Neural progenitor cell (in vitro differentiated cells): ENCODE data around the gene GCNA. TPM values are rescaled to one million over a fixed set of nuclear protein-coding genes. Genes with fewer than 3 reads are reported as not detected.

Experiments
- DNase-seq: peaks from one replicate; pipeline ENCODE4 v3.0.0-alpha.2; 2016; ENCODE audit warnings: low spot score
- H2AFZ ChIP-seq: fragments of 200-600 bp; sonication (generic); replicated peaks from 2 replicates; pipeline ENCODE4 v1.6.1; 2016; ENCODE audit warnings: antibody characterized with exemption
- H3F3A ChIP-seq: fragments of 200-600 bp; sonication (generic); 2 replicates; pipeline ENCODE4 v1.6.1; 2016; ENCODE audit warnings: antibody characterized with exemption, low read depth
- H3K27ac ChIP-seq: fragments of 200-600 bp; sonication (generic); 2 replicates; pipeline ENCODE4 v1.5.1; 2016; ENCODE audit warnings: mild to moderate bottlenecking
- H3K27me3 ChIP-seq: fragments of 200-600 bp; sonication (generic); 2 replicates; pipeline ENCODE4 v1.6.1; 2016; ENCODE audit warnings: mild to moderate bottlenecking, moderate library complexity
- H3K36me3 ChIP-seq: fragments of 200-600 bp; sonication (generic); 2 replicates; pipeline ENCODE4 v1.5.1; 2016
- H3K4me1 ChIP-seq: fragments of 200-600 bp; sonication (generic); 2 replicates; pipeline ENCODE4 v1.6.1; 2016; ENCODE audit warnings: mixed run types
- H3K4me2 ChIP-seq: fragments of 200-600 bp; sonication (generic); 2 replicates; pipeline ENCODE4 v1.6.1; 2016
- H3K4me3 ChIP-seq: fragments of 200-600 bp; sonication (generic); 2 replicates; pipeline ENCODE4 v1.5.1; 2016
- H3K79me2 ChIP-seq: fragments of 200-600 bp; sonication (generic); 2 replicates; pipeline ENCODE4 v1.6.1; 2016; ENCODE audit warnings: low read depth
- H3K9ac ChIP-seq: fragments of 200-600 bp; sonication (generic); 2 replicates; pipeline ENCODE4 v1.6.1; 2016
- H3K9me3 ChIP-seq: fragments of 200-600 bp; sonication (generic); 2 replicates; pipeline ENCODE4 v1.5.1; 2016; ENCODE audit warnings: low read depth
- H4K20me1 ChIP-seq: fragments of 200-600 bp; sonication (generic); 2 replicates; pipeline ENCODE4 v1.6.1; 2016; ENCODE audit warnings: low read depth
- H3K27ac Mint-ChIP-seq: 3 replicates; pipeline ENCODE4 v1.8.0; 2021; ENCODE audit warnings: mixed read lengths
- H3K27me3 Mint-ChIP-seq: 2 replicates; pipeline ENCODE4 v1.8.0; 2022; ENCODE audit warnings: low read depth, mild to moderate bottlenecking, inconsistent platforms, moderate library complexity, mixed read lengths; ENCODE audit not compliant: insufficient read depth
- H3K36me3 Mint-ChIP-seq: 3 replicates; pipeline ENCODE4 v1.8.0; 2021; ENCODE audit warnings: mixed read lengths
- H3K4me1 Mint-ChIP-seq: 3 replicates; pipeline ENCODE4 v1.8.0; 2021; ENCODE audit warnings: mixed read lengths
- H3K4me3 Mint-ChIP-seq: 3 replicates; pipeline ENCODE4 v1.8.0; 2021; ENCODE audit warnings: mild to moderate bottlenecking, moderate library complexity, mixed read lengths
- H3K9me3 Mint-ChIP-seq: 3 replicates; pipeline ENCODE4 v1.8.0; 2020; ENCODE audit warnings: mixed read lengths
- EZH2 ChIP-seq: fragments of 200-600 bp; sonication (generic); IDR thresholded peaks from 2 replicates; pipeline ENCODE4 v1.6.1; 2017; ENCODE audit warnings: antibody characterized with exemption, mild to moderate bottlenecking, moderate library complexity
- EZH2phosphoT487 ChIP-seq: fragments of 200-600 bp; sonication (generic); IDR thresholded peaks from 2 replicates; pipeline ENCODE4 v1.6.1; 2017; ENCODE audit warnings: antibody characterized with exemption
- total RNA-seq: library from RNA; depleted of rRNA; stranded (reverse); fragments of >200 nt; gene quantifications from 2 replicates; pipeline ENCODE4 v1.2.3, GENCODE V29; 2015; ENCODE audit warnings: low replicate concordance
- TF ChIP-seq, protein P1 (sequence below): fragments of 200-600 bp; sonication (generic); IDR thresholded peaks from 2 replicates; pipeline ENCODE4 v1.5.1; 2017; ENCODE audit warnings: antibody characterized with exemption, mild to moderate bottlenecking

GCNA gene
- total RNA-seq, 1 donor from 2014 or later = 0.97 TPM

DNA sequence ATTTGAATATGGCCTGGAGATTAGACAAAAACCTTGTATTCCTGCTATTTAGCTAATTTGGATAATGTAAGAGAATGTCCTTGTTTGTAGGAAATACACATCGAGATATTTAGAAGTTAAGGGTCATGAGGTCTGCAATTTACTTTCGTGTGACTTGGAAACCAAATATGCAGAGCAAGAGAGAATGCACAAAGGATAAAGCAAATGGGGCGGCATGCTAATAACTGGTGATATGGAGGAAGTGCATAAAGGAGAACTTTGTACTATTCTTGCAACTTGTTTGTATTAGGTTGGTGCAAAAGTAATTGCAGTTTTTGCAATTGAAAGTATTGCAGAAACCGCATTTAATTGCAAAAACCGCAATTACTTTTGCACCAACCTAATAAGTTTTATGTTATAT is 47.2 kb downstream of the GCNA start:
- H3K9me3 ChIP-seq = no peaks in the 10 kb centered on the region
- no peak overlapping the region for H3K4me2 ChIP-seq
- H3K79me2 ChIP-seq = no peaks in the 10 kb centered on the region
- TF ChIP-seq EZH2phosphoT487 = no peak
- TF ChIP-seq EZH2 = no peak
- TF ChIP-seq, protein P1, sequence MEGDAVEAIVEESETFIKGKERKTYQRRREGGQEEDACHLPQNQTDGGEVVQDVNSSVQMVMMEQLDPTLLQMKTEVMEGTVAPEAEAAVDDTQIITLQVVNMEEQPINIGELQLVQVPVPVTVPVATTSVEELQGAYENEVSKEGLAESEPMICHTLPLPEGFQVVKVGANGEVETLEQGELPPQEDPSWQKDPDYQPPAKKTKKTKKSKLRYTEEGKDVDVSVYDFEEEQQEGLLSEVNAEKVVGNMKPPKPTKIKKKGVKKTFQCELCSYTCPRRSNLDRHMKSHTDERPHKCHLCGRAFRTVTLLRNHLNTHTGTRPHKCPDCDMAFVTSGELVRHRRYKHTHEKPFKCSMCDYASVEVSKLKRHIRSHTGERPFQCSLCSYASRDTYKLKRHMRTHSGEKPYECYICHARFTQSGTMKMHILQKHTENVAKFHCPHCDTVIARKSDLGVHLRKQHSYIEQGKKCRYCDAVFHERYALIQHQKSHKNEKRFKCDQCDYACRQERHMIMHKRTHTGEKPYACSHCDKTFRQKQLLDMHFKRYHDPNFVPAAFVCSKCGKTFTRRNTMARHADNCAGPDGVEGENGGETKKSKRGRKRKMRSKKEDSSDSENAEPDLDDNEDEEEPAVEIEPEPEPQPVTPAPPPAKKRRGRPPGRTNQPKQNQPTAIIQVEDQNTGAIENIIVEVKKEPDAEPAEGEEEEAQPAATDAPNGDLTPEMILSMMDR = no peak
- H3K4me3 ChIP-seq = no peak overlapping the region
- Mint-ChIP-seq H3K9me3 (peaks cover 5% of the 10 kb centered on the region), H3K4me1 (no peaks in the 10 kb centered on the region), H3K4me3 (no peak overlapping the region), H3K27ac (no peak overlapping the region), H3K27me3 (peaks cover 7% of the 10 kb centered on the region), H3K36me3 (no peaks in the 10 kb centered on the region)
- H3K27ac ChIP-seq = no peak overlapping the region
- no peaks in the 10 kb centered on the region for H3F3A ChIP-seq
- H3K36me3 ChIP-seq = no peaks in the 10 kb centered on the region
- no peak overlapping the region for H3K9ac ChIP-seq
- DNase-seq = no peak
- no peaks in the 10 kb centered on the region for H3K27me3 ChIP-seq
- no peak overlapping the region for H2AFZ ChIP-seq
- H3K4me1 ChIP-seq = no peaks in the 10 kb centered on the region
- H4K20me1 ChIP-seq = no peaks in the 10 kb centered on the region

DNA sequence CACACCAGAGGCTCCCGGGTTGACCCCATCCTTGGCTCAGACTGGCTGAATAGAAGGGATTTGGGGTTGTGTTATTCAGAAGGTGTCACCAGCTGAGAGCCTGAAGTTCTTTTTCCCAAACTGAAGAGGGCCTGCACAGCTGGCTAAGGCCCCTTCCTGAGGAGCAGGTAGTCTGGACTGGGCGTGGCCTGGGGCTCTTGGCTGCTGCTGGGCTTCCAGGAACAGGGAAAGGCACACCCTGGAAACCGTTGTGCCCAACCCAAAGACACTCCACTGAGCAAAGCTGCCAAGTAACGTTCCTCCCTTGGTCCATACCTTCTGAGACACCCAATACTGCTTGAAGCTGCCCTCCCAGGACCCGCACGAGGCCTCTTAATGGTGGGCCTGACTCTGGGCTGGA is 48.3 kb downstream of the GCNA start:
- Histone ChIP-seq H3K36me3 (no peaks in the 10 kb centered on the region), H3K4me1 (no peaks in the 10 kb centered on the region), H3K79me2 (no peaks in the 10 kb centered on the region), H3F3A (no peaks in the 10 kb centered on the region), H2AFZ (no peak overlapping the region), H4K20me1 (no peaks in the 10 kb centered on the region), H3K4me2 (no peak overlapping the region), H3K4me3 (no peak overlapping the region), H3K9ac (no peak overlapping the region), H3K27ac (no peak overlapping the region), H3K9me3 (no peaks in the 10 kb centered on the region), H3K27me3 (no peaks in the 10 kb centered on the region)
- peaks cover 2% of the 10 kb centered on the region for H3K9me3 Mint-ChIP-seq
- TF ChIP-seq, protein P1 = no peak
- TF ChIP-seq EZH2phosphoT487 (no peak), EZH2 (no peak)
- H3K36me3 Mint-ChIP-seq = no peaks in the 10 kb centered on the region
- no peak overlapping the region for H3K4me3 Mint-ChIP-seq
- H3K4me1 Mint-ChIP-seq = no peaks in the 10 kb centered on the region
- DNase-seq = no peak
- no peak overlapping the region for H3K27ac Mint-ChIP-seq
- peaks cover 7% of the 10 kb centered on the region for H3K27me3 Mint-ChIP-seq

DNA sequence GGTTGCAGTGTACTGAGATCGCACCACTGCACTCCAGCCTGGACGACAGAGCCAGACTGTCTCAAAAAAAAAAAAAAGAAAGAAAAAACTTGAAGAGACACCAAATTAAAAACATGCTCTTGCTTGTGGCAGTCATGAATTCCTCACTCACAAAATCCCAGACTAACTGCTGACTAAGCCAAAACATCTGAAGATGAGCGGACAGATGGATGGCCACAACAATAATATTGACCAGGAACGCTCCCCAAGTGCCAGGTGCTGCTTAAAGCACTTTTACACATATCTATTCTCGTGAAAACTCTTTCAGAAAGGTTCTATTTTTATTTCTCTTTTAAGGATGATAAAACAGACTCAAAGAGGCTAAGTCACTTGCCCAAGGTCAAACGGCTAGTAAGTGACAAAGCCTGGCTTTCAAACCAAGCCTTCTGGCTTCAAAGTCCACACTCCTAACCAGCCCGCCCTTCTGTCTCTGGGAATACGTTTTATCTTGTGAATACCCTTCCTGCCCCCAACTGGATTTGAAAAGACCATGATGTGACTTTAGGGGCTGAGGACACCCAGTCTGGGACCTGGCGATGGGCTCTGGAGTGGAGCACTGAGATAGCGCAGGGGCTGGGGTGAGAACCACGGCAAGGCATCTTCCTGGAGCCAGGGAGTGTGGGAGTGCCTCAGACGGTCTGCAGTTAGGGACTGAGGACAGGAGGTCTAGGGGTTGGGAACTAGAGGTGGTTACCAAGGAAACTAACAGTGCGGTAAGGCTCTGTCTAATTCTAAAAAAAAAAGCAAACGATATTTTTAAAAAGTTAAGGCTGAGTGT is 49.6 kb downstream of the GCNA start:
- Mint-ChIP-seq H3K27me3 (peaks cover 9% of the 10 kb centered on the region), H3K36me3 (no peaks in the 10 kb centered on the region), H3K4me1 (no peaks in the 10 kb centered on the region), H3K4me3 (no peak overlapping the region), H3K9me3 (peaks cover 6% of the 10 kb centered on the region), H3K27ac (no peak overlapping the region)
- TF ChIP-seq EZH2 (no peak), EZH2phosphoT487 (no peak)
- TF ChIP-seq, protein P1 = no peak
- no peak overlapping the region for H3K9ac ChIP-seq
- H3F3A ChIP-seq = no peaks in the 10 kb centered on the region
- H3K9me3 ChIP-seq = no peaks in the 10 kb centered on the region
- DNase-seq = no peak
- H3K4me3 ChIP-seq = no peak overlapping the region
- no peak overlapping the region for H3K4me2 ChIP-seq
- H3K36me3 ChIP-seq = no peaks in the 10 kb centered on the region
- no peak overlapping the region for H2AFZ ChIP-seq
- H3K27ac ChIP-seq = no peak overlapping the region
- no peaks in the 10 kb centered on the region for H3K27me3 ChIP-seq
- no peaks in the 10 kb centered on the region for H4K20me1 ChIP-seq
- no peaks in the 10 kb centered on the region for H3K4me1 ChIP-seq
- H3K79me2 ChIP-seq = no peaks in the 10 kb centered on the region
